ENCODE measurements around the gene BACE2. TPM values are rescaled to one million over a fixed set of nuclear protein-coding genes. Genes with fewer than 3 reads are reported as not detected.

The BACE2 gene
- total and polyA plus RNA-seq, 2 experiments from 2014 or later, result 8.8 to 17.5 TPM

- Histone ChIP-seq H3K9me3 (ENCODE audit: low read depth) (no peaks in the 10 kb centered on the region), H3K27ac (no peak overlapping the region)
These were observed 58.9 kb downstream of the BACE2 start for GRCh38 chr21:41226853-41227252.

GRCh38 chr21:41227357-41228005, 59.5 kb downstream of the BACE2 start:
- DNase-seq (ENCODE audit: low read depth in 1 of 2, low spot score in 1 of 2), result no peak

More at GRCh38 chr21:41226853-41227252, 58.9 kb downstream of the BACE2 start:
- no peaks in the 10 kb centered on the region for H3K36me3 ChIP-seq
- peaks cover 9% of the 10 kb centered on the region for H3K4me1 ChIP-seq (ENCODE audit: low read depth)
- DNase-seq (ENCODE audit: low read depth in 1 of 2, low spot score in 1 of 2), result no peak
- H3K4me3 ChIP-seq, result no peak overlapping the region
- TF ChIP-seq CTCF (IDR thresholded peaks at IDR 0.05; ENCODE audit: low read depth, low read length), result no peak
- no peaks in the 10 kb centered on the region for H3K27me3 ChIP-seq

GRCh38 chr21:41228006-41228370, 60.0 kb downstream of the BACE2 start:
- no peaks in the 10 kb centered on the region for H3K36me3 ChIP-seq
- no peaks in the 10 kb centered on the region for H3K27me3 ChIP-seq
- peaks cover 9% of the 10 kb centered on the region for H3K4me1 ChIP-seq (ENCODE audit: low read depth)
- no peak for DNase-seq (ENCODE audit: low read depth in 1 of 2, low spot score in 1 of 2)
- no peak overlapping the region for H3K27ac ChIP-seq
- H3K4me3 ChIP-seq, result no peak overlapping the region
- H3K9me3 ChIP-seq (ENCODE audit: low read depth), result no peaks in the 10 kb centered on the region
- TF ChIP-seq CTCF (IDR thresholded peaks at IDR 0.05; ENCODE audit: low read depth, low read length), result no peak

More at GRCh38 chr21:41227357-41228005, 59.5 kb downstream of the BACE2 start:
- TF ChIP-seq CTCF (IDR thresholded peaks at IDR 0.05; ENCODE audit: low read depth, low read length), result no peak
- Histone ChIP-seq H3K36me3 (no peaks in the 10 kb centered on the region), H3K4me1 (ENCODE audit: low read depth) (peaks cover 9% of the 10 kb centered on the region), H3K4me3 (no peak overlapping the region), H3K9me3 (ENCODE audit: low read depth) (no peaks in the 10 kb centered on the region), H3K27ac (no peak overlapping the region), H3K27me3 (no peaks in the 10 kb centered on the region)

- no peak for DNase-seq (ENCODE audit: low read depth in 1 of 2, low spot score in 1 of 2)
- no peaks in the 10 kb centered on the region for H3K9me3 ChIP-seq (ENCODE audit: low read depth)
- no peak for TF ChIP-seq CTCF (IDR thresholded peaks at IDR 0.05; ENCODE audit: low read depth, low read length)
- H3K27me3 ChIP-seq, result no peaks in the 10 kb centered on the region
- H3K4me1 ChIP-seq (ENCODE audit: low read depth), result peaks cover 9% of the 10 kb centered on the region
- H3K36me3 ChIP-seq, result no peaks in the 10 kb centered on the region
- no peak overlapping the region for H3K27ac ChIP-seq
- no peak overlapping the region for H3K4me3 ChIP-seq
These were observed 60.5 kb downstream of the BACE2 start for GRCh38 chr21:41228492-41228891.

GRCh38 chr21:41228958-41229357, 61.0 kb downstream of the BACE2 start:
- H3K36me3 ChIP-seq, result no peaks in the 10 kb centered on the region
- no peak for TF ChIP-seq CTCF (IDR thresholded peaks at IDR 0.05; ENCODE audit: low read depth, low read length)
- H3K4me1 ChIP-seq (ENCODE audit: low read depth), result peaks cover 9% of the 10 kb centered on the region
- DNase-seq (ENCODE audit: low read depth in 1 of 2, low spot score in 1 of 2), result no peak
- H3K4me3 ChIP-seq, result no peak overlapping the region
- H3K27ac ChIP-seq, result no peak overlapping the region
- no peaks in the 10 kb centered on the region for H3K27me3 ChIP-seq
- no peaks in the 10 kb centered on the region for H3K9me3 ChIP-seq (ENCODE audit: low read depth)
